GM10248 (cell line): Measurements from ENCODE around the gene GNG11.

Experiments
- CTCF ChIA-PET: fragments of 300-600 bp; sonication (Branson Sonifier 250); formaldehyde crosslinking; extraction: SDS; loops from one replicate; lab custom pipeline; 2021; ENCODE audit warnings: antibody characterized with exemption; lab: Yijun Ruan, JAX
- POLR2A ChIA-PET: fragments of 350-650 bp; sonication (Branson Sonifier 250); formaldehyde crosslinking; extraction: SDS; loops from one replicate; lab custom pipeline; 2020; ENCODE audit warnings: antibody characterized with exemption; lab: Yijun Ruan, JAX
- DNase-seq: peaks from one replicate; pipeline ENCODE4 v3.0.0; 2012; ENCODE audit errors: extremely low spot score
- CTCF ChIP-seq: IDR thresholded peaks from 2 replicates; pipeline ENCODE4 v1.5.1; 2012; ENCODE audit warnings: mild to moderate bottlenecking, low read depth; ENCODE audit errors: extremely low read depth, missing control alignments, control extremely low read depth

Gene GNG11

DNA sequence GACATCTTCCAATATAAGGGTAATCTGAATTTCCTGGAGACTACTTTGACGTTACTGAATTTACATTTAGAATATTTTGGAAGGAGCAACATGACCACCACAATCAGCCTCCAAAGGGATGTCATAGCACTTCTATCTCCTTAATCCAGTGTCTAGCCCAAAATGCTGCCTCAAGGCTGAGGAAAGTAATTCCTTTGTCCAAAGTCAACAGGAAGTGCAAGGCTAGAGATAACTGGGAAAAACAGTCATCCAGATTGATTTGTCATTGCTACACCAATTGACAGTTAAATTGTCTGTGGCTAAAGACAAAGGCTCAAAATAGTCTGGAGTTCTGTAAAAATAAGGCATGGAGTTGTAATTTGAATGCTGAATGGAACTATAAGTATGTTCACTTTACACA is 27.1 kb upstream of the GNG11 start:
- TF ChIP-seq CTCF, result no peak
- CTCF ChIA-PET, result interaction anchor here (0.9 kb wide), 1 partner anchor 7 kb away, joined by 3 read pairs; no protein-coding TSS in a partner anchor
- POLR2A ChIA-PET, result no interaction called here
- no peak for DNase-seq

- no peak for TF ChIP-seq CTCF
- CTCF ChIA-PET, result interaction anchor here (1.1 kb wide), 1 partner anchor 14 kb away, joined by 3 read pairs; no protein-coding TSS in a partner anchor
- POLR2A ChIA-PET, result no interaction called here
- no peak for DNase-seq
These were observed 26.4 kb upstream of the GNG11 start for GRCh38 chr7:93894966-93895640.

- POLR2A ChIA-PET, result no interaction called here
- no peak for TF ChIP-seq CTCF
- CTCF ChIA-PET, result interaction anchor here (1.1 to 1.6 kb wide), 2 partner anchors 11 to 13 kb away, joined by 3 to 6 read pairs; partner anchors contain the start of gene GNGT1
- no peak for DNase-seq
These were observed 25.5 kb upstream of the GNG11 start for GRCh38 chr7:93895859-93896600.

GRCh38 chr7:93897680-93898079 is 23.9 kb upstream of the GNG11 start:
- no peak for DNase-seq
- ChIA-PET POLR2A (interaction anchor here (0.6 kb wide), 1 partner anchor 1748 kb away, joined by 3 read pairs; no protein-coding TSS in a partner anchor), CTCF (interaction anchor here (1.6 to 2.1 kb wide), 2 partner anchors 9 to 12 kb away, joined by 6 to 7 read pairs; partner anchors contain the start of gene GNGT1)
- TF ChIP-seq CTCF, result no peak

GRCh38 chr7:93902777-93903423 is 18.6 kb upstream of the GNG11 start:
- CTCF ChIA-PET, result interaction anchor here (0.5 to 5.8 kb wide), 34 partner anchors 8 to 1407 kb away, joined by 3 to 101 read pairs (median 3); partner anchors contain the start of genes COL1A2 and GNG11
- peak; percentile 46 for TF ChIP-seq CTCF
- peak; percentile 18 for DNase-seq
- POLR2A ChIA-PET, result no interaction called here

DNA sequence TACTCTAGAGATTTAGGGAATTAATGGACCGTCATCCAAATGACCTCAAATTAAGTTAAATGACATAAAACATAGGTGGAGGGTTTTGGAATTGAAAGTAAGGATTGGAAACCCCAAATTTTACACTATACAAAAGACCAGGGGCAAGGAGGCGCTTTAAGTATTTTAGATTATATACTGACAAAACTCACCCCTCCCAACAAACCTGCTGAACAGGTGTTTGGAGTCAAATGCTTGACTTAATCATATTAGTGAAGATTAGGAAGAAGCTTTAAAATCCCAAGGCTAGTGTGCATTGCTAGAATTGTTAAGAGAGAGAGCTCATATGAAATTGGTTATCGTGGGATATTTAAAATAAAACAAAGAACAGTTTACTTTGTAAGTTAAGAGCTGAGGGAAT is 15.3 kb upstream of the GNG11 start, which contains the start of gene GNGT1:
Gene GNGT1, plus strand, starts transcription at position 301 of the 400 bp plus-strand sequence. CDS start 180 bp downstream, outside the sequence.
- CTCF ChIA-PET, result interaction anchor here (1.3 kb wide), 1 partner anchor 9 kb away, joined by 6 read pairs; no protein-coding TSS in a partner anchor

More for the DNA sequence above, 15.3 kb upstream of the GNG11 start, which contains the start of gene GNGT1:
- TF ChIP-seq CTCF, result no peak
- POLR2A ChIA-PET, result no interaction called here
- DNase-seq, result no peak
